Esophagus squamous epithelium (tissue), 5 donors: ENCODE results near the gene MBOAT1. TPM values are rescaled to one million over a fixed set of nuclear protein-coding genes. Genes with fewer than 3 reads are reported as not detected.
A peak's percentile ranks its signal among the peaks of the same experiment; 100 is the strongest.

Source experiments
- DNase-seq: peaks from one replicate; lab custom pipeline; 2025; lab: John Stamatoyannopoulos, UW
- H3K27ac ChIP-seq, 4 donors: fragments of 200-600 bp; sonication (generic); one replicate each; pipeline ENCODE4 v1.5.1; 2016 to 2019; ENCODE audit warnings: mild to moderate bottlenecking in 1 of 4
- H3K27me3 ChIP-seq, 4 donors: fragments of 200-600 bp; sonication (generic); 1 replicate in 3 of 4; 2 replicates in 1 of 4; pipeline versions ENCODE4 v1.5.1 to v1.6.0; 2017 to 2021; ENCODE audit warnings: antibody characterized with exemption in 1 of 4
- H3K36me3 ChIP-seq, 3 donors: fragments of 200-600 bp; sonication (generic); one replicate each; pipeline ENCODE4 v1.5.1; 2016 to 2019
- H3K4me1 ChIP-seq, 3 donors: fragments of 200-600 bp; sonication (generic); one replicate each; pipeline ENCODE4 v1.5.1; 2017 to 2019
- H3K4me3 ChIP-seq, 4 donors: fragments of 200-600 bp; sonication (generic); 1 replicate in 3 of 4; 2 replicates in 1 of 4; pipeline ENCODE4 v1.5.1; 2016 to 2019; ENCODE audit warnings: mild to moderate bottlenecking in 2 of 4, moderate library complexity in 1 of 4
- H3K9me3 ChIP-seq, 3 donors: fragments of 200-600 bp; sonication (generic); one replicate each; pipeline ENCODE4 v1.5.1; 2016 to 2019
- CTCF ChIP-seq, 6 experiments: fragments of 450-650 bp in 4 of 6; fragments of 200-600 bp in 2 of 6; sonication (generic) in 2 of 6; IDR thresholded peaks; one replicate each; pipeline ENCODE4 v1.5.1; 2016 to 2019; ENCODE audit warnings: antibody characterized with exemption in 6 of 6, mild to moderate bottlenecking in 4 of 6, moderate library complexity in 4 of 6
- POLR2A ChIP-seq, 4 donors: fragments of 450-650 bp; IDR thresholded peaks; one replicate each; pipeline ENCODE4 v1.6.1; 2017; ENCODE audit warnings: antibody characterized with exemption in 4 of 4, mild to moderate bottlenecking in 4 of 4, moderate library complexity in 3 of 4
- WGBS, 2 donors: methylation state at CpG; one replicate each; pipeline ENCODE4 v1.1.5; 2018; 5-methylcytosine and 5-hydroxymethylcytosine counted together
- intact Hi-C: fragments of 100-400 bp; cut with DNase I; formaldehyde crosslinking; loops from one replicate; pipeline ENCODE4 v1.15.0; 2022
- total RNA-seq, 4 donors: library from RNA; depleted of rRNA; stranded (reverse); fragments of >200 nt; gene quantifications; one replicate each; pipeline ENCODE4 v1.1.0, GENCODE V29; 2016
- donor health status: DM: yes; HTN: yes; CAD: no.

MBOAT1 gene
- total RNA-seq, 4 donors from 2014 or later, result 5.2 to 12.8 (median 12.0) TPM

- Histone ChIP-seq H3K27ac (no peak overlapping the region), H3K4me1 (peaks cover 0 to 12% (median 3%) of the 10 kb centered on the region in 3 donors), H3K4me3 (no peak overlapping the region), H3K9me3 (no peaks in the 10 kb centered on the region), H3K27me3 (no peaks in the 10 kb centered on the region), H3K36me3 (peaks cover 0 to 7% (median 0%) of the 10 kb centered on the region in 3 donors)
- no peak for TF ChIP-seq POLR2A (IDR thresholded peaks at IDR 0.05)
- TF ChIP-seq CTCF (IDR thresholded peaks at IDR 0.05), result no peak
- no peak for DNase-seq
- intact Hi-C loops, result no loop called here
- 80 to 95% methylated on average over 2 of the region's 2 CpGs for WGBS, 2 donors
These were observed 46.1 kb downstream of the MBOAT1 start for GRCh38 chr6:20166210-20166609.

- no peak for DNase-seq
- 63 to 85% methylated on average over 2 of the region's 2 CpGs for WGBS, 2 donors
- H3K36me3 ChIP-seq, result peaks cover 0 to 7% (median 0%) of the 10 kb centered on the region in 3 donors
- no peak overlapping the region for H3K27ac ChIP-seq
- H3K4me3 ChIP-seq, result no peak overlapping the region
- TF ChIP-seq POLR2A (IDR thresholded peaks at IDR 0.05), result no peak
- TF ChIP-seq CTCF (IDR thresholded peaks at IDR 0.05), result no peak
- no peaks in the 10 kb centered on the region for H3K9me3 ChIP-seq
- H3K4me1 ChIP-seq, result no peaks in the 10 kb centered on the region
- intact Hi-C loops, result no loop called here
- H3K27me3 ChIP-seq, result no peaks in the 10 kb centered on the region
These were observed 49.8 kb downstream of the MBOAT1 start for GRCh38 chr6:20162515-20162914.

- 78 to 81% methylated on average over 8 to 9 of the region's 9 CpGs for WGBS, 2 donors
- Histone ChIP-seq H3K27me3 (no peaks in the 10 kb centered on the region), H3K27ac (peak overlapping the region in 2 of 4 donors; percentile 9 to 32), H3K4me3 (no peak overlapping the region), H3K9me3 (no peaks in the 10 kb centered on the region), H3K4me1 (no peaks in the 10 kb centered on the region), H3K36me3 (no peaks in the 10 kb centered on the region)
- TF ChIP-seq CTCF (IDR thresholded peaks at IDR 0.05) (no peak), POLR2A (IDR thresholded peaks at IDR 0.05) (no peak)
- DNase-seq, result no peak
- intact Hi-C loops, result no loop called here
These were observed 51.6 kb downstream of the MBOAT1 start for GRCh38 chr6:20160541-20161283.

- no peak overlapping the region for H3K4me3 ChIP-seq
- no peaks in the 10 kb centered on the region for H3K4me1 ChIP-seq
- 72 to 73% methylated on average over 5 of the region's 5 CpGs for WGBS, 2 donors
- no peaks in the 10 kb centered on the region for H3K36me3 ChIP-seq
- peak overlapping the region in 1 of 4 donors; percentile 9 for H3K27ac ChIP-seq
- no peaks in the 10 kb centered on the region for H3K27me3 ChIP-seq
- no peak for TF ChIP-seq CTCF (IDR thresholded peaks at IDR 0.05)
- TF ChIP-seq POLR2A (IDR thresholded peaks at IDR 0.05), result no peak
- no peaks in the 10 kb centered on the region for H3K9me3 ChIP-seq
- no peak for DNase-seq
- intact Hi-C loops, result no loop called here
These were observed 52.3 kb downstream of the MBOAT1 start for GRCh38 chr6:20159781-20160540.

- WGBS, 2 donors, result 72 to 100% methylated on average over 2 to 4 of the region's 4 CpGs
- H3K9me3 ChIP-seq, result no peaks in the 10 kb centered on the region
- no peaks in the 10 kb centered on the region for H3K27me3 ChIP-seq
- no peak overlapping the region for H3K27ac ChIP-seq
- TF ChIP-seq CTCF (IDR thresholded peaks at IDR 0.05) (no peak), POLR2A (IDR thresholded peaks at IDR 0.05) (no peak)
- no peaks in the 10 kb centered on the region for H3K36me3 ChIP-seq
- intact Hi-C loops, result no loop called here
- H3K4me1 ChIP-seq, result no peaks in the 10 kb centered on the region
- no peak for DNase-seq
- H3K4me3 ChIP-seq, result no peak overlapping the region
These were observed 53.2 kb downstream of the MBOAT1 start for GRCh38 chr6:20159098-20159497.
